ENCODE data around the gene CXXC1. TPM values are rescaled to one million over a fixed set of nuclear protein-coding genes. Genes with fewer than 3 reads are reported as not detected.

CXXC1 gene
- total RNA-seq, 1 donor from 2014 or later = 32.6 TPM

DNA sequence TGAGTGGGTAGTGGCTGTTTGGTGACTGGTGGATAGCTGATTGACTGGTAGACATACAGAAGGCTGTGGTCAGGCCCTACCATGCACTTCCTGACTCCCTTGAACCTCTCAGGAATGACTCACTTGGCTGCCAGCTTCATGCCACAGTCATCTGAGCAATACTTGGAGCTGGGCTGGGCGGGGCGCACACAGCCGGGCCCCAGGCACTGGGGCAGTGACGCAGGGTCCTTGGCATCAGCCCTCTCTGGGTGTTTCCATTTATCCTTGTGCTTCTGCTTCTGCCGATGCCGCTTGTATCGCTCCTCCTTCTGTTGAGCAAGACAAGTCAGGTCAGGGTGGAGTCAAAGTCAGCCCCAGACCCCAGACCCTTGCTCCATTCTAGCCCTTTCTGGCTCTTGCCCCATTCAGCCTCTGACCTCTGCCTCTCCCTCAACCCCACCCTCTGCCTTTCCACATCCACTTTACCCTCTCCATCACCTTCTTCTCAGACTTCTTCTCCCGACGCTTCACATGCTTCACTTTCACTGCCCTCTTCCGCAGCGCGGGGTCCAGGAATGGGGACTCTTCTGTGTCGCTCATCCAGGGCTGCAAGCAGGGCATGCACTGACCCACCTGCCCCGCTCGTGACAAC lies 3.1 kb downstream of the CXXC1 start:
- peak; percentile 86 for FAIRE-seq
- DNase-seq (ENCODE audit: low read depth) = peak; percentile 90
- no peaks in the 10 kb centered on the region for H3K27me3 ChIP-seq (ENCODE audit: control insufficient read depth, insufficient read depth, low read length)
- no peak overlapping the region for H3K4me3 ChIP-seq (ENCODE audit: low read depth, low read length)
- TF ChIP-seq, protein P1, sequence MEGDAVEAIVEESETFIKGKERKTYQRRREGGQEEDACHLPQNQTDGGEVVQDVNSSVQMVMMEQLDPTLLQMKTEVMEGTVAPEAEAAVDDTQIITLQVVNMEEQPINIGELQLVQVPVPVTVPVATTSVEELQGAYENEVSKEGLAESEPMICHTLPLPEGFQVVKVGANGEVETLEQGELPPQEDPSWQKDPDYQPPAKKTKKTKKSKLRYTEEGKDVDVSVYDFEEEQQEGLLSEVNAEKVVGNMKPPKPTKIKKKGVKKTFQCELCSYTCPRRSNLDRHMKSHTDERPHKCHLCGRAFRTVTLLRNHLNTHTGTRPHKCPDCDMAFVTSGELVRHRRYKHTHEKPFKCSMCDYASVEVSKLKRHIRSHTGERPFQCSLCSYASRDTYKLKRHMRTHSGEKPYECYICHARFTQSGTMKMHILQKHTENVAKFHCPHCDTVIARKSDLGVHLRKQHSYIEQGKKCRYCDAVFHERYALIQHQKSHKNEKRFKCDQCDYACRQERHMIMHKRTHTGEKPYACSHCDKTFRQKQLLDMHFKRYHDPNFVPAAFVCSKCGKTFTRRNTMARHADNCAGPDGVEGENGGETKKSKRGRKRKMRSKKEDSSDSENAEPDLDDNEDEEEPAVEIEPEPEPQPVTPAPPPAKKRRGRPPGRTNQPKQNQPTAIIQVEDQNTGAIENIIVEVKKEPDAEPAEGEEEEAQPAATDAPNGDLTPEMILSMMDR (IDR thresholded peaks at IDR 0.05; ENCODE audit: insufficient read depth, low read length, severe bottlenecking) = no peak
- H3K36me3 ChIP-seq (ENCODE audit: control insufficient read depth, insufficient read depth, low read length) = peaks cover 20% of the 10 kb centered on the region

DNA sequence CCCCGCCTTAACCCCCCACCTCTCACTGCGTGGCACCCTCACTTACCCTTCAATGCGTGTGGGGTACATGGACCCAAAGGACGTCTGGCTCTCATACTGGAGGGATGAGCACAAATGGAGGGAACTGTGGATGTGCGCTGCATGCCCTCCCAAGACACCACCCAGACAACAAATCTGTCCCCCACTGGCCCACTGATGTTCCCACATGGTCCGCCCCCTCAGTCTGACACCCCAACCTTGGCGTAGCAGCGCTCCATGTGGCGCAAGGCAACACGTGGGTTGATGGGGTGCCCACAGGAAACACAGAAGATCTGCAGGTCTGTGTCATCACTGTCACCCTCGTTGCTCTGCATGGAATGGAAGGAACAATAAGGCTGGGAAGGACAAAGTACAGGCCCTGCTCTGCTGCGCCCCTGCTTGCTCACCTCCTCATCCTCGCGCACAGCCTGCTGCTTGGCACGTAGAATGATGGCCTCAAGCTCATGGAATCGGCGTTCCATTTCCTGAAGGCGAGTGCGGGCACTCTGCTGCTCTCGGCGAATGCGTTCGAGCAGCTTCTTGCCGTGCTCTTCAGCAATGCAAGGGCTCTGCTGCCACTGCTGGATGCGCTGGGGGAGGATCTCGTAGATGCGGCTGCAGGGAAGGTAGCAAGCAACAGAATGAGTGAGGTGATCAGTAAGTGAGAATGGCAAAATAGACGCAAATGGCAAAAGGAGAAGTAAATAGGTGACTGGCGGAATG lies 3.9 kb downstream of the CXXC1 start:
- Histone ChIP-seq H3K4me3 (ENCODE audit: low read depth, low read length) (no peak overlapping the region), H3K27me3 (ENCODE audit: control insufficient read depth, insufficient read depth, low read length) (no peaks in the 10 kb centered on the region), H3K36me3 (ENCODE audit: control insufficient read depth, insufficient read depth, low read length) (peaks cover 20% of the 10 kb centered on the region)
- TF ChIP-seq, protein P1 (IDR thresholded peaks at IDR 0.05; ENCODE audit: insufficient read depth, low read length, severe bottlenecking) = no peak
- no peak for DNase-seq (ENCODE audit: low read depth)
- FAIRE-seq = peak; percentile 86

DNA sequence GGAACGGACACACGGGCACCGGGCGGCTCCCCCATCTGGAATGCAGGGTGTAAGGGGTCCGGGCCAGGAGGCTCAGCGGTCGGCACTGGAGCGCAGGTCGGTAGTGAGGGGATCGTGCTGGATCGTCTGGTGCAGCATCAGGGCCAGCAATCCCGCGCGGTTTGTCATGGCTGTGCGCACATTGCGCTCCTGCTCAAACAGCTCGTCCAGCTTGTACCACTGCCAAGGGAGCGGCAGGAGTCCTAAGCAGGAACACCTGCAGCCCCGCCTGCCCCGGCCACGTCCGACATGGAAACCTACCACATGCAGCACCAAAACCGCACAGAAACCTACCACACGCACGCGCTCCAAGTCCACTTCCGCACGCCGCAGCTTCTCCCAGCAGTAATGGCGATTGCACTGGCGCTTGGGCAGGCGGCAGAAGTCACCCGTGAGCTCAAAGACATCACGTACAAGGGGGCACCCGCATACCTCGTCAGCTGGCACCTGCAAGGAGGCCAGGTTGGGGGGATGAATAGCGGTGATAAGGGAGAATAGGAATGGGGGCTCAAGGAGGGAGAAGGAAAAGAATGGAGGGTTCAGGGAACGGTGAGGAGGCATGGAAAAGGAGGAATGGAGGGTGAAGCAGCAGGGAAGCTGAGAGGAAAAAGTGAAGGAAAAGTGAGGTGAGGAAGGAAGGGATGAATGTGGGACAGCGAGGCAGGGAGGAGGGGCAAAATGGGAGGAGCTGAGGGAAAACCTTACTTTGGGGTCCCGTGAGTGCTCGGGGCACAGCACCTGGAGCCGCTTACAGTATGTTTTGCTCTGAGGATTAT lies 4.8 kb downstream of the CXXC1 start:
- Histone ChIP-seq H3K36me3 (ENCODE audit: control insufficient read depth, insufficient read depth, low read length) (peaks cover 20% of the 10 kb centered on the region), H3K4me3 (ENCODE audit: low read depth, low read length) (no peak overlapping the region), H3K27me3 (ENCODE audit: control insufficient read depth, insufficient read depth, low read length) (no peaks in the 10 kb centered on the region)
- TF ChIP-seq, protein P1 (IDR thresholded peaks at IDR 0.05; ENCODE audit: insufficient read depth, low read length, severe bottlenecking) = no peak
- FAIRE-seq (no peak), DNase-seq (ENCODE audit: low read depth) (no peak)

DNA sequence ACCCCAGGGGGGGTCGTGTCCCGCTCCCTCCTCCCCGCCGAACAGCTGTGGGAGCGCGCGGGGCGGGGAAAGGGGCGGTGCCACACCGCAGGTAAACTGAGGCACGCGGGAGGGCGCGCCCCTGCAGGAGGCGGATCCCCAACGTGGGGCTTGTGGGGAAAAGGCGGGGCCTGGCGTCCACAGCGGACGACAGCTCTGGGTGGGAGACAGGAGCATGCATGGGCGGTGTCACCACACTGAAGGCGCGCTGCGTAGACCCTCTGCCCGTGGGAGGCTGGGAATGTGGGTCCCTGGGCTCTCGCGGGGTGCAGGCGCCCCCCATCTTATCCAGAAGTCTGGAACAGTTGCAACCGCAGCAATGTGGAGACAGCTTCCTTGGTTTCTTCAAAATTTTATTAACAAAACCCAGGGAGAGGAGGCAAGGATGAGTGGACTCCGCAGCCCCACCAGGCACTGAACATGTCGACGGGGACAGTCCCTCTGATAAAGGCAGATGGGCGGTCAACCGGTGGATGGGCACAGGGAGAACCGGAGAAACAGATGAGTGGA lies 5.4 kb downstream of the CXXC1 start:
- H3K4me3 ChIP-seq (ENCODE audit: low read depth, low read length) = peak overlapping the region; percentile 87
- FAIRE-seq (no peak), DNase-seq (ENCODE audit: low read depth) (no peak)
- peaks cover 21% of the 10 kb centered on the region for H3K36me3 ChIP-seq (ENCODE audit: control insufficient read depth, insufficient read depth, low read length)
- TF ChIP-seq, protein P1 (IDR thresholded peaks at IDR 0.05; ENCODE audit: insufficient read depth, low read length, severe bottlenecking) = no peak
- H3K27me3 ChIP-seq (ENCODE audit: control insufficient read depth, insufficient read depth, low read length) = no peaks in the 10 kb centered on the region

DNA sequence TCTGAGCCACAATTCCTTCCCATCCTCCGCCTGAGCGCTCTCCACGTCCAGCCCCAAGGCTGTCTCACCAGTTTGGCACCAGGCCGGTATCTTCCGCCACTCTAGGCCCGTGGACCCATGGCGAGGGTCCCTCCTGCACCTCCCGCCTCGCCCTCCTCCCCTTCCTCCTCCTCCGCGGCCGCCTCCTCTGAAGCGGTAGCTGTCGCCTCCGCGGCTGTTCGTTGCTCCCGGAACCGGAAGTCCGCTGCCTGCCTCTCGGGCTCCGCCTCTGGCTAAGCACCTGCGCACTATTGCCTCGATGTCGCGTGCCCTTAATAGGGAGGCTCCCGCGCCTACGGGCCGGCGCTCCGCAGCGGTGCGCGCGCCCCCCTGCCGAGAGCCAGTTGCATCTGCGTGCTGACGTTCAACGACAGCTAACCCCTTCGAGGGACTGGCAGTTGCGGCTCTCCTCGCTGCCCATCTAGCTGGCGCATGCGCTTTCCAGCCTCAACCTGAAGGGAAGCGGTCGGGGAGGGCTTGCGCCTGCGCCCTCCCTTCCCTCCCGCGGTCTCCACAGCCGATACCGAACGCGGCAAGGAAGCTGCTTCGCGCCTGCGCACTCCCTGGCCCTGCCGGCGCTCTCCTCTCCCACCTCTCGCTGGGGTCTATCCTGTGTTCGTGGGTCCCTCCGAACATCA lies 6.1 kb downstream of the CXXC1 start, which contains the start of gene MBD1:
TSS of gene MBD1 (minus strand) at position 229 of the 677 bp plus-strand sequence. CDS start 1,531 bp downstream, outside the sequence.
- no peaks in the 10 kb centered on the region for H3K27me3 ChIP-seq (ENCODE audit: control insufficient read depth, insufficient read depth, low read length)
- peaks cover 27% of the 10 kb centered on the region for H3K36me3 ChIP-seq (ENCODE audit: control insufficient read depth, insufficient read depth, low read length)
- FAIRE-seq (peak; percentile 50), DNase-seq (ENCODE audit: low read depth) (peak; percentile 95)
- TF ChIP-seq, protein P1 (IDR thresholded peaks at IDR 0.05; ENCODE audit: insufficient read depth, low read length, severe bottlenecking) = peak; percentile 34
- H3K4me3 ChIP-seq (ENCODE audit: low read depth, low read length) = peak within 1 kb of the TSS; percentile 87
